SH-SY5Y (cell line): ENCODE measurements around the gene TARP.

Source experiments
- GATA2 ChIP-seq: IDR thresholded peaks from 2 replicates; pipeline ENCODE4 v1.6.1; 2011; ENCODE audit warnings: mild to moderate bottlenecking, low read depth, low read length
- GATA3 ChIP-seq: IDR thresholded peaks from 2 replicates; pipeline ENCODE4 v1.6.1; 2011; ENCODE audit warnings: low read depth, mild to moderate bottlenecking, low read length, moderate library complexity

DNA sequence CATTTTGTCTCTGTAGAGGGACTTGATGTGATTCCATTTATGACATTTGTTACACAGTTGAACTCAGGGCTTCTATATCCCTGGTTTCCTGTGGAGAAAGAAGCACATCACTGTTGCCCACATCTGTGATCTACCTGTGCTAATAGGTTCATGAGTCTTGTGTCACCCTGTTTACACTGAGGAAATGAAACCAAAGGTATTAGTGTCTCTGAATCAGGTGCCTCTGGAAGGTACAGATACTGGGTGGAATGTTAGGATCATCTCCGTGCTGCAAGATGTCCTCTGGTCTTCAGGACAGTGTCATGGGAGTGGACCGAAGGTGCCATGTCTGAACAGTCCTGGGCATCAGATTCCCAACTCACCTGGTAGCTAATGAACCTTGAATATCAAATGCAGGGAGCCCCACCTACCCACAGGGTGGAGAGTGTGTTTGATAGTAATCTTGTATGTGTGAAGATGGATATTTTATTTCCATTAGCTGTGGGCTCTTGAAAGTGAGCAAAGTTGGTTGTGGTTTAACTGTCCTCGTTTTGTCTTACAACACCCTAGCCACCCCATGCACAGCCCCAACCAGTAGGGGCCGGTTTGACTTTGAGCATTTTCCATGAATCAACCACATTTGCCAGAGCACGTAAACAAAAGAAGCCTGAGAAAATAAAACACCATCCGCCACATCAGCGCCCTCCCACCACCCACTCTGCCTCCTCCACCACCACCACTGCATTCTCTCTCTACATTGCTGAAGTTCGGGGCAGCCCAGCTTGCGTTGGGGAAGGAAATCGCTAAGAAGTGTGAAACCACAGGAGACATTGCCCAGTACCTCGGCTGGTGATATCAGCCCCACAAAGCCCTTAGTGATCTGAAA, 40.7 kb downstream of the TARP start:
- TF ChIP-seq GATA3 (no peak), GATA2 (no peak)
